Posterior vena cava (tissue), 2 donors: ENCODE measurements around the gene TTC24. TPM values are rescaled to one million over a fixed set of nuclear protein-coding genes. Genes with fewer than 3 reads are reported as not detected.
"Not testable (repeated sequence)": the region's sequence is repeated elsewhere in the genome, so short reads cannot be mapped to it uniquely, and the experiment has no call there.

ENCODE experiments used
- DNase-seq: peaks from one replicate; pipeline ENCODE4 v3.0.0-alpha.2; 2020; ENCODE audit warnings: low spot score
- intact Hi-C, 2 donors: fragments of 100-400 bp; cut with DNase I; formaldehyde crosslinking; loops; one replicate each; pipeline versions ENCODE4 v1.14.1 to v1.14.2; 2022 to 2023
- total RNA-seq, 2 donors: library from RNA; stranded (reverse); fragmentation: NEBNext Ultra II Directional; extraction: Animal tissue kit (Norgen Biotek cat#: 25700); gene quantifications; one replicate each; pipeline ENCODE4 v1.2.1, GENCODE V29; 2021
- donor health status: DM: yes; HTN: yes; CAD: no.
- donor health status: DM: yes; HTN: yes; CAD: no.

The TTC24 gene
- total RNA-seq, 2 donors from 2014 or later: not detected

DNA sequence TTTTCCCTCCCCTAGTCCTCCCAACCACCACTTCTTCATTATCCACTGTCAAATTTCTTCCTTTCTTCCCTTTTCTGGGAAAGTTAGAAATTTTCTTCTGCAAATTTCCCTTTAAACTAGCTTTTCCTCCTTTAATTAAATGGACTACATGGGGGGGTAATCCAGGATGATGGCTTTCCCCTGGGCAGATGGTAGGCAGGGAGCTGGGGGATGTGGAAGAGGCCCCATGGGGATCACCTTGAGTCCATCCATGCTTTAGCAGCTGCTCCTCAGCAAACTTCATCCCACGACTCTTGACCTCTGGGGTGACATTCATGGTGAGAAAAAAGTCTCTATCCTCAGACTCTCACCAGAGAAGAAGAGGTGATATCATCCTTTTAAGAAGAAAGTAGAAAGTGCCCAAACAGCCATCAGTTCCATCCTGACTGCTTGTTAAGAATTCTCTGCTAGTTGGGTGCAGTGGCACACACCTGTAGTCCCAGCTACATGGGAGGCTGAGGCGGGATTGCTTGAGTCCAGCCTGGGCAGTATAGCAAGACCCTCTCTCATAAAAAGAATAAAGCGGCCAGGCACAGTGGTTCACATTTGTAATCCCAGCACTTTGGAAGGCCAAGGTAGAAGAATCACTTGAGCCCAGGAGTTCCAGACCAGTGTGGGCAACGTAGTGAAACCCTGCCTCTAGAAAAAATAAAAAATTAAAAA lies 19.4 kb downstream of the TTC24 start:
- intact Hi-C loops: loop anchor here in 1 of 2 donors (10.0 kb wide), 1 partner anchor 114 kb away; no protein-coding TSS in a partner anchor
- no peak for DNase-seq

DNA sequence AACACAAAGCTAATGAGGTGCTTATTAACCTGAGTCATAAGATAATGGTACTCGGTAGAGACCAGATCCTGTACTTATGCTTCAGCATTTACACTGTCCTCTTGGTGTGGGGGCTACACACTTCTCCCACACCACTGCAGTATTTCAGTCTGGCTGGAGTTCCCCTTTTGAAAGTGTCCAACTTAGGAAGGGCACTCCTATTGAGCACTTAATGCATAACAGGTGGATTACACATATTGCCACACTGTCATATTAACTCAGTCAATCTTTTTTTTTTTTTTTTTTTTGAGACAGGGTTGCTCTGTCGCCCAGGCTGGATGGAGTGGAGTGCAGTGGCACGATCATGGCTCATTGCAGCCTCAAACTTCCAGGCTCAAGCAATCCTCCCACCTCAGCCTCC lies 20.3 kb downstream of the TTC24 start:
- intact Hi-C loops: loop anchor here (10.0 kb wide), 1 partner anchor 115 kb away; no protein-coding TSS in a partner anchor

DNA sequence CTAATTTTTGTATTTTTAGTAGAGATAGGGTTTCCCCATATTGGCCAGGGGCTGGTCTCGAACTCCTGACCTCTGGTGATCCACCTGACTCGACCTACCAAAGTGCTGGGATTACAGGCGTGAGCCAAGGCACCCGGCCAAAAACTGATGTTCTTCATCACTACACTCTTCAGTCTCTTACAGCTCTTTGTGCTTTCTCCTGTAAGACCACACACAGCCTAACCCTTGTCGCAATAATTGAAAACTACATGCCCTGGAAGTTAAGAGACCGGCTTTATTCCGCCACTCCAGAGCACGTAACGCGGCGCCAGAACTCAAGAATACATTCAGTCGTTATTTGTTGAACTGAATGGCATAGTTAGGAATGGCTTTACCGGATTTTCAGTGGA lies 21.2 kb downstream of the TTC24 start:
- no peak for DNase-seq
- intact Hi-C loops: loop anchor here in 1 of 2 donors (10.0 kb wide), 1 partner anchor 116 kb away; no protein-coding TSS in a partner anchor

More for the DNA sequence above, 20.3 kb downstream of the TTC24 start:
- DNase-seq: no peak

GRCh38 chr1:156601122-156601830 lies 21.8 kb downstream of the TTC24 start, which contains the start of gene GPATCH4:
Gene GPATCH4, minus strand, starts transcription at chr1:156601479.
- intact Hi-C loops: loop anchor here in 1 of 2 donors (10.0 kb wide), 1 partner anchor 116 kb away; no protein-coding TSS in a partner anchor
- peak; percentile 94 for DNase-seq

GRCh38 chr1:156601892-156602291 lies 22.4 kb downstream of the TTC24 start:
- intact Hi-C loops: loop anchor here in 1 of 2 donors (10.0 kb wide), 1 partner anchor 117 kb away; no protein-coding TSS in a partner anchor
- no peak for DNase-seq

GRCh38 chr1:156602557-156602993 lies 23.1 kb downstream of the TTC24 start:
- DNase-seq: no peak
- intact Hi-C loops: loop anchor here in 1 of 2 donors (10.0 kb wide), 1 partner anchor 118 kb away; no protein-coding TSS in a partner anchor

DNA sequence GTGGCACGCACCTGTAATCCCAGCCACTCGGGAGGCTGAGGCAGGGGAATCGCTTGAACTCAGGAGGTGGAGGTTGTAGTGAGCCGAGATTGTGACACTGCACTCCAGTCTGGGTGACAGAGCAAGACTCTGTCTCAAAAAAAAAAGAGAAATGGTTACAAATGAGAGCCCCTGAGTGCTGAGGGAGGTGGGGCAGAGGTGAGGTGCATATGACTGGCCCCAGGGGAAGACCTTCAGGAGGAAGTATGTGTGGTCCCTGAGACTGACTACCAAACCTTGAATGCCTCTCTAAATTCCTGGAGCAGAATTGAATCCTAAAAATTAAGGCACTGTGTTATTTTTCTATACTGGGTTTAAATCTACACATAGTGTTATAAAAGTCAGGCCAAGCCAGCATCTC lies 27.8 kb downstream of the TTC24 start:
- intact Hi-C loops: loop anchor here in 1 of 2 donors (5.0 to 10.0 kb wide), 2 partner anchors 123 to 150 kb away; no protein-coding TSS in a partner anchor
- DNase-seq: not testable (repeated sequence)

GRCh38 chr1:156608036-156608674 lies 28.6 kb downstream of the TTC24 start:
- intact Hi-C loops: loop anchor here in 1 of 2 donors (5.0 to 10.0 kb wide), 2 partner anchors 123 to 151 kb away; no protein-coding TSS in a partner anchor
- no peak for DNase-seq

DNA sequence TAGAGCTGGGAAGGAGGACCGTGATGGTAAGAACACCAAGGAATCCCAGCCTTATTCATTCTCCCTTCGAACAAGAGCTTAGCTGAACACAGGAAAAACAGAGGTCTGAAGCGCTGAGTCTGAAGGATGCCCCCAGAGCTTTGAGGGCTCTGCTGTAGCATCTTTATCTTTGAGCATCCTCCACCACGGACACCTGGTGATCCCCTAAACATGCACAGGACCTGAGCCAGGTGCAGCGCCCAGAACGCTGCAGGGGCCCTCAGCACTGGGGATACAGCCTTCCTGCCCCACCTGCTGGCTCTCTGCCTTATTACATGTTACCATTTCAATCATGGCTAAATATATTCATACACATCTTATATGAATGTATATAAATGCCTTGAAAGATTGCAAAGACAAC lies 29.5 kb downstream of the TTC24 start:
- no peak for DNase-seq
- intact Hi-C loops: loop anchor here in 1 of 2 donors (5.0 to 10.0 kb wide), 2 partner anchors 124 to 152 kb away; no protein-coding TSS in a partner anchor

GRCh38 chr1:156610072-156610471 lies 30.5 kb downstream of the TTC24 start:
- intact Hi-C loops: loop anchor here (5.0 kb wide), 1 partner anchor 228 kb away; no protein-coding TSS in a partner anchor
- not testable (repeated sequence) for DNase-seq

DNA sequence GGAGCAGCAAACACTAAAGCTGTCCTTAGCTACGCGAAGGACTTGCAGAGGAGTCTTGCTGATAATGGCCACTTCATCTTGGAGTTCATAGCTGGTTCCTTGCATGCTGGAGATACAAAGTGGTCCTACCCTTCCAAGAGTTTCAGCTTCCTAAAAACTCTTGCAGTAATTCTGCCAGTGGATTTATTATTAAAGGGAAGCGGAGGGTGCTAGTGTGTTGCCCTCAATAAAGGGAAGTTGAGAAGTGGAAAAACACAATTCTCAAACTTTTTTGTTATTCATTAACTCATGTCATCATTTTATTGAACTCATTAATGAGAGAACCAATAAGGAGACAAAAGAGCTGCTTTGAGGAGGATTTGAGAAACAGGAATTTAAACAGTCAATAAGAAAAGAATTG lies 33.1 kb downstream of the TTC24 start:
- intact Hi-C loops: loop anchor here (5.0 kb wide), 1 partner anchor 230 kb away; no protein-coding TSS in a partner anchor
- DNase-seq: no peak

GRCh38 chr1:156615946-156616345 lies 36.4 kb downstream of the TTC24 start:
- intact Hi-C loops: no loop called here
- no peak for DNase-seq

- no peak for DNase-seq
- intact Hi-C loops: no loop called here
These were observed 36.9 kb downstream of the TTC24 start for GRCh38 chr1:156616463-156616862.

DNA sequence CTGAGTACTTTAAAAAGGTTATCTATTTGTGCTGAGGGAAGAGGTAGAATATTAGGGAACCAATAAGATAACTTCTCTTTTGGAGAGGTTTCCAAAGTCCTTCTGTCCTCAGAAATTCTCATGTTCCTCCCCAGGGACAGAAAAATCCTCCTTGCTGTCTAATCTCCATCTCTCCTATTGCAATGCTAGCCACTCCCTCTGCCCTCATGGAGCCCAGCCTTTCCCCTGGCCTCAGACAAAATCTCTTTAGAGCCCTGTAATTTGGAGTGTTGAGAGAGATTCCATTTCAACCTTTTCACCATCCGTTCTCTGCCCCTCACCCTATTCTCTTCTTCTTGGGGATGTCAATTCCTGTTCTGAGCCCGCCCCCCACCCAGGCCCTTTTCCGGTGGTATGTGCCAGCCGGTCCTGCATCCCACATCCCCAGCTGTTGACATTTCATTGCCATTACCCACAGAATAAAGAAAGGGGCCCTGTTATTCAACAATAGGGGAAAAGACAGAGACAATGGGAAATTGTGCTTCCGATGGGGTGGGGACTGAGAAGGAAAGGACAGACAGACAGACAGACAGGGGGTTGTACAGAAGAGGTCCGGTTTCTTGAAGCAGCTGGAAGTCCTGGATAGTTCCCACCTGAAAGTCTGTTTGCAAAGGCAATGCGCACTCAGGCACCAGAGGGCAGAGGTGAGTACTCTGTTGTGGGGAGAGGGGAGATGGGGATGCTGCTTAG lies 39.5 kb downstream of the TTC24 start, which contains the start of gene HAPLN2:
Gene HAPLN2, plus strand, starts transcription at position 563 of the 729 bp plus-strand sequence. CDS start 4,076 bp downstream, outside the sequence.
- intact Hi-C loops: no loop called here
- no peak for DNase-seq

DNA sequence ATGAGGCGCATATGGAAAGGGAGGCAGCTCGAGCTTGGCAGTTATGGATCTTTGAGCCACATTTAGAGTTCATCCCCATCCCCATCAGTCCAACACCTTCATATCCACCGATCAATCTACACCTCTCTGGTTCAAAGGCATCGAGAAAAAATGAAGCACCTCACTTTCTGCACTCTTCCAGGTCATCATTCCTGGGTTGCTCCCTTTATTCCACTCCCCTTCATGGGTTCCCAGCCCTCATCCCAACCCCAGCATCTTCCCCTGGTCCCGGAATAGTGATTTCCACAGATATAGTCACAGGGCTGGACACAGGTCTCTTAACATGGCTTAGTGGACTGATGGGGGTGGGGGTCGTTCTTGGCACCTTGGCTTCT lies 40.0 kb downstream of the TTC24 start:
- DNase-seq: no peak
- intact Hi-C loops: no loop called here

DNA sequence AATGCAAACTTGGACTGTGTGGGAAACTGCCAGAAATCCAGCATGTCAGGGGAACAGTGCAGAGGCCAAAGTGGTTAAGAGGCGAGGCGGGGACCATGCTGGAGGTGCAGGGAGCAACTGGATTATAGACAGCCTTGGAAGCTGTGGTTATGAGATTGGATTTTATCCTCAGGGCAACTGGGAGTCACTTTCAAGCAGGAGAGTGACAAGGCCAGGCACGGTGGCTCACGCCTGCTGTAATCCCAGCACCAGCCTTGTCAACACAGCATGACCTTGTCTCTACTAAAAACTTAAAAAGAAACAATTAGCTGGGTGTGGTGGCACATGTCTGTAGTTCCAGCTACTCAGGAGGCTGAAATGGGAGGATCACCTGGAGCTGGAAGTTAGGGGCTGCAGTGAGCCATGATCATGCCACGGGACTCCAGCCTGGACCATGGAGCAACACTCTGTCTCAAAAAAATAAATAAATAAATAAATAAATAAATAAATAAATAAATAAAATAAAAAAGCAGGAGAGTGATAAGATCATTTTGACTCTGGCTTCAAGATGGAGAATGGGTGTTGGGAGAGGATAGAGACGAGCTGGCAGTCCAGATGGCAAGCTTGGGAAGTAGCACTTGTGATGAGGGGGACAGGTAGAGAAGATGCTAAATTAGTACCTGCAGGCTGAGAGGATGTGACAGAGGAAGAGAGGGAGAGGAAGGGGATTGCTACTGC lies 43.2 kb downstream of the TTC24 start:
- intact Hi-C loops: no loop called here

DNA sequence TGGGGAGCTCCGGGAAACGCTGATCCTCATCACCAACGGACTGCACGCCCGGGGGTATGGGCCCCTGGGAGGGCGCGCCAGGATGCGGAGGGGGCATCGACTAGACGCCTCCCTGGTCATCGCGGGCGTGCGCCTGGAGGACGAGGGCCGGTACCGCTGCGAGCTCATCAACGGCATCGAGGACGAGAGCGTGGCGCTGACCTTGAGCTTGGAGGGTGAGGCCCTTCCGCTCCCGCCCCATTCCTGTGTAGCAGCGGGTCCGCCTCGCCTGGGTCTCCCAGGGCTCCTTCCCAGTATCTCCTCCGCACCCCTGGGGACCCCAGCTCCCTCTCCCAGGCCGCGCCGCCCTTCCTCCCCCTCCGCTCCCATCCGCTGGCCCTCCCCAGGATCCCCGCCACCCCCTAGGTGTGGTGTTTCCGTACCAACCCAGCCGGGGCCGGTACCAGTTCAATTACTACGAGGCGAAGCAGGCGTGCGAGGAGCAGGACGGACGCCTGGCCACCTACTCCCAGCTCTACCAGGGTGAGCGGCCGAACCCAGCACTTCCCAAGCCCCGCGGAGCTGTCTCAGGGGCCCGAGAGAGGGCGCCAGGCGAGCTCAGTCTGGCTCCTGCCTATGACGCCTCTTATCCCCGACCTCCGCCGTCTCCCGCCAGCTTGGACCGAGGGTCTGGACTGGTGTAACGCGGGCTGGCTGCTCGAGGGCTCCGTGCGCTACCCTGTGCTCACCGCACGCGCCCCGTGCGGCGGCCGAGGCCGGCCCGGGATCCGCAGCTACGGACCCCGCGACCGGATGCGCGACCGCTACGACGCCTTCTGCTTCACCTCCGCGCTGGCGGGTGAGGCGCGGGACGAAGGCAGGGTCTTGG lies 44.7 kb downstream of the TTC24 start:
- DNase-seq: peak; percentile 87
- intact Hi-C loops: no loop called here

More for the DNA sequence above, 43.2 kb downstream of the TTC24 start:
- DNase-seq: peak; percentile 58
